ENCODE data around the gene SLC17A6.

DNA sequence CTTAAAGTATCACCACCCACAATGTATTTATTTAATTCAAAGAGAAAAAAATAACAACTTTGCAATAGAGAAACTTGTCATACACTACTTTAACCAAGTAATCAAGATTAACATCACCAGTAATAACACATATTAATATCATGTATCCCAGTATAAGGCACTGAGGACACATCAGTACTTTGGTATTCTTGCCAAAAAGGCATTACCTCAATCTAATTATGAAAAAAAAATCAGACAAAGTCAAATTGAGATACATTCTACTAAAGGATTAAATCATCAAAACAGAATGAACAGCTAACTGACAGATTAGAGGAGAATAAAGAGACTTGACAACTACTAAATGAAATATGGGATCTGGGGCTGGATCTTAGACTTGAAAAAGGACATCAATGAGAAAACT, 35.8 kb upstream of the SLC17A6 start:
- TF ChIP-seq, protein P1, sequence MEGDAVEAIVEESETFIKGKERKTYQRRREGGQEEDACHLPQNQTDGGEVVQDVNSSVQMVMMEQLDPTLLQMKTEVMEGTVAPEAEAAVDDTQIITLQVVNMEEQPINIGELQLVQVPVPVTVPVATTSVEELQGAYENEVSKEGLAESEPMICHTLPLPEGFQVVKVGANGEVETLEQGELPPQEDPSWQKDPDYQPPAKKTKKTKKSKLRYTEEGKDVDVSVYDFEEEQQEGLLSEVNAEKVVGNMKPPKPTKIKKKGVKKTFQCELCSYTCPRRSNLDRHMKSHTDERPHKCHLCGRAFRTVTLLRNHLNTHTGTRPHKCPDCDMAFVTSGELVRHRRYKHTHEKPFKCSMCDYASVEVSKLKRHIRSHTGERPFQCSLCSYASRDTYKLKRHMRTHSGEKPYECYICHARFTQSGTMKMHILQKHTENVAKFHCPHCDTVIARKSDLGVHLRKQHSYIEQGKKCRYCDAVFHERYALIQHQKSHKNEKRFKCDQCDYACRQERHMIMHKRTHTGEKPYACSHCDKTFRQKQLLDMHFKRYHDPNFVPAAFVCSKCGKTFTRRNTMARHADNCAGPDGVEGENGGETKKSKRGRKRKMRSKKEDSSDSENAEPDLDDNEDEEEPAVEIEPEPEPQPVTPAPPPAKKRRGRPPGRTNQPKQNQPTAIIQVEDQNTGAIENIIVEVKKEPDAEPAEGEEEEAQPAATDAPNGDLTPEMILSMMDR (IDR thresholded peaks at IDR 0.05): no peak
- TF ChIP-seq POLR2A (IDR thresholded peaks at IDR 0.05): no peak
